Adrenal gland (tissue), 12 donors: ENCODE results near the gene PLEKHA5. TPM values are rescaled to one million over a fixed set of nuclear protein-coding genes. Genes with fewer than 3 reads are reported as not detected.
A peak's percentile ranks its signal among the peaks of the same experiment; 100 is the strongest.

Experiments used
- DNase-seq, 7 donors: peaks; one replicate each; pipeline ENCODE4 v3.0.0-alpha.2; 2019 to 2020
- H3K27ac ChIP-seq, 5 donors: fragments of 200-600 bp; sonication (generic) in 4 of 5; 1 replicate in 3 of 5; 2 replicates in 2 of 5; pipeline versions ENCODE4 v1.5.1 to v1.8.0; 2016 to 2020; ENCODE audit warnings: mild to moderate bottlenecking in 1 of 5
- H3K27me3 ChIP-seq: fragments of 200-600 bp; 2 replicates; pipeline ENCODE4 v1.8.0; 2021
- H3K36me3 ChIP-seq, 2 donors: fragments of 200-600 bp; replicated peaks in 1 of 2; 1 replicate in 1 of 2; 2 replicates in 1 of 2; pipeline versions ENCODE4 v1.5.1 to v1.8.0; 2018 to 2022
- H3K4me1 ChIP-seq, 2 donors: fragments of 200-600 bp; replicated peaks in 1 of 2; 1 replicate in 1 of 2; 2 replicates in 1 of 2; pipeline versions ENCODE4 v1.5.1 to v1.8.0; 2018 to 2021
- H3K4me3 ChIP-seq, 4 donors: fragments of 200-600 bp; sonication (generic) in 3 of 4; one replicate each; pipeline ENCODE4 v1.5.1; 2016 to 2018
- H3K9me3 ChIP-seq, 3 donors: fragments of 200-600 bp; sonication (generic) in 1 of 3; replicated peaks in 1 of 3; 1 replicate in 2 of 3; 2 replicates in 1 of 3; pipeline versions ENCODE4 v1.5.1 to v1.8.0; 2016 to 2021
- CTCF ChIP-seq, 6 experiments: fragments of 450-650 bp in 4 of 6; fragments of 200-600 bp in 2 of 6; sonication (generic) in 1 of 6; IDR thresholded peaks; 1 replicate in 5 of 6; 2 replicates in 1 of 6; pipeline versions ENCODE4 v1.5.1 to v1.8.0; 2016 to 2021; ENCODE audit warnings: antibody characterized with exemption in 6 of 6, mild to moderate bottlenecking in 2 of 6, moderate library complexity in 1 of 6
- POLR2A ChIP-seq, 2 donors: fragments of 450-650 bp; IDR thresholded peaks; one replicate each; pipeline ENCODE4 v1.6.1; 2017; ENCODE audit warnings: antibody characterized with exemption in 2 of 2, mild to moderate bottlenecking in 2 of 2, moderate library complexity in 1 of 2
- WGBS, 4 donors: extraction: QIAGEN DNeasy Blood & Tissue Kit in 2 of 4; methylation state at CpG; one replicate each; pipeline versions ENCODE4 v1.1.5 to v1.1.7; 2013 to 2017; 5-methylcytosine and 5-hydroxymethylcytosine counted together
- intact Hi-C, 2 donors: fragments of 100-400 bp; cut with DNase I; formaldehyde crosslinking; loops; one replicate each; pipeline versions ENCODE4 v1.14.1 to v1.15.0; 2022 to 2023
- polyA plus RNA-seq, 3 donors: library from polyadenylated mRNA; stranded (reverse); fragments of 200-250 nt in 2 of 3; fragments of 350-450 nt in 1 of 3; fragmentation: Illumina TruSeq in 1 of 3; extraction: RNeasy Lipid Tissue Mini Kit (QIAGEN cat#74804) in 1 of 3; gene quantifications; one replicate each; pipeline ENCODE4 v1.2.3, GENCODE V29; 2013 to 2014
- total RNA-seq, 9 donors: library from RNA; depleted of rRNA in 4 of 9; stranded (reverse); fragments of >200 nt in 4 of 9; fragments of 120-200 nt in 1 of 9; fragmentation: NEBNext Ultra II Directional in 1 of 9; extraction: Animal tissue kit (Norgen Biotek cat#: 25700) in 1 of 9; gene quantifications; one replicate each; pipeline versions ENCODE4 v1.1.0 to v1.2.4, GENCODE V29; 2013 to 2023
- donor health status: healthy with polysubstance abuse.
- donor health status: Bipolar disorder and iron deficiency.
- donor health status: DM: yes; HTN: yes; CAD: no.
- donor health status: DM: no; HTN: no; CAD: no.
- donor health status: DM: no; HTN: no; CAD: no.
- donor health status: DM: yes; HTN: yes; CAD: no.

Gene PLEKHA5
- total and polyA plus RNA-seq, 12 donors: 26.1 to 165 (median 95.7) TPM

- DNase-seq: no peak
- intact Hi-C loops: no loop called here
- WGBS, 4 donors: 82 to 94% (median 89%) methylated on average over 2 of the region's 2 CpGs
- Histone ChIP-seq H3K36me3 (no peaks in the 10 kb centered on the region), H3K27ac (no peak overlapping the region), H3K27me3 (no peaks in the 10 kb centered on the region), H3K9me3 (no peaks in the 10 kb centered on the region), H3K4me1 (peaks cover 5 to 10% of the 10 kb centered on the region in 2 donors), H3K4me3 (no peak overlapping the region)
- TF ChIP-seq CTCF (IDR thresholded peaks at IDR 0.05) (no peak), POLR2A (IDR thresholded peaks at IDR 0.05) (no peak)
These were observed 20.9 kb downstream of the PLEKHA5 start for GRCh38 chr12:19150273-19150900.

- 46 to 60% (median 53%) methylated on average over 1 of the region's 1 CpG for WGBS, 4 donors
These were observed 21.8 kb downstream of the PLEKHA5 start for GRCh38 chr12:19151298-19151697.

GRCh38 chr12:19153396-19153795 lies 23.9 kb downstream of the PLEKHA5 start:
- no peaks in the 10 kb centered on the region for H3K36me3 ChIP-seq
- no peak for TF ChIP-seq POLR2A (IDR thresholded peaks at IDR 0.05)
- no peak for TF ChIP-seq CTCF (IDR thresholded peaks at IDR 0.05)
- H3K27ac ChIP-seq: no peak overlapping the region
- H3K4me1 ChIP-seq: peaks cover 9 to 23% of the 10 kb centered on the region in 2 donors
- 46 to 50% (median 49%) methylated on average over 2 of the region's 2 CpGs for WGBS, 4 donors
- H3K9me3 ChIP-seq: no peaks in the 10 kb centered on the region
- intact Hi-C loops: no loop called here
- no peaks in the 10 kb centered on the region for H3K27me3 ChIP-seq
- DNase-seq: no peak
- no peak overlapping the region for H3K4me3 ChIP-seq

More at GRCh38 chr12:19151298-19151697, 21.8 kb downstream of the PLEKHA5 start:
- no peak for TF ChIP-seq POLR2A (IDR thresholded peaks at IDR 0.05)
- Histone ChIP-seq H3K27ac (no peak overlapping the region), H3K36me3 (no peaks in the 10 kb centered on the region), H3K4me1 (peaks cover 5 to 18% of the 10 kb centered on the region in 2 donors), H3K4me3 (no peak overlapping the region), H3K27me3 (no peaks in the 10 kb centered on the region), H3K9me3 (no peaks in the 10 kb centered on the region)
- DNase-seq: no peak
- intact Hi-C loops: no loop called here

GRCh38 chr12:19154686-19155085 lies 25.2 kb downstream of the PLEKHA5 start:
- H3K4me3 ChIP-seq: no peak overlapping the region
- H3K27ac ChIP-seq: peak overlapping the region in 1 of 5 donors; percentile 6
- 34 to 43% (median 35%) methylated on average over 2 of the region's 2 CpGs for WGBS, 4 donors
- H3K4me1 ChIP-seq: peaks cover 11 to 35% of the 10 kb centered on the region in 2 donors
- H3K36me3 ChIP-seq: no peaks in the 10 kb centered on the region
- intact Hi-C loops: no loop called here
- no peaks in the 10 kb centered on the region for H3K27me3 ChIP-seq
- no peaks in the 10 kb centered on the region for H3K9me3 ChIP-seq
- DNase-seq: no peak
- TF ChIP-seq CTCF (IDR thresholded peaks at IDR 0.05) (no peak), POLR2A (IDR thresholded peaks at IDR 0.05) (no peak)
